HG02973 (cell line): Measurements from ENCODE around the gene MDH1B.
"Not testable (repeated sequence)": the region's sequence is repeated elsewhere in the genome, so short reads cannot be mapped to it uniquely, and the experiment has no call there.

Experiments used
- ATAC-seq: cut with Tn5 transposase; IDR thresholded peaks from one replicate; pipeline ENCODE4 v1.9.1; 2021; ENCODE audit warnings: moderate library complexity; ENCODE audit not compliant: unreplicated experiment

The MDH1B gene

DNA sequence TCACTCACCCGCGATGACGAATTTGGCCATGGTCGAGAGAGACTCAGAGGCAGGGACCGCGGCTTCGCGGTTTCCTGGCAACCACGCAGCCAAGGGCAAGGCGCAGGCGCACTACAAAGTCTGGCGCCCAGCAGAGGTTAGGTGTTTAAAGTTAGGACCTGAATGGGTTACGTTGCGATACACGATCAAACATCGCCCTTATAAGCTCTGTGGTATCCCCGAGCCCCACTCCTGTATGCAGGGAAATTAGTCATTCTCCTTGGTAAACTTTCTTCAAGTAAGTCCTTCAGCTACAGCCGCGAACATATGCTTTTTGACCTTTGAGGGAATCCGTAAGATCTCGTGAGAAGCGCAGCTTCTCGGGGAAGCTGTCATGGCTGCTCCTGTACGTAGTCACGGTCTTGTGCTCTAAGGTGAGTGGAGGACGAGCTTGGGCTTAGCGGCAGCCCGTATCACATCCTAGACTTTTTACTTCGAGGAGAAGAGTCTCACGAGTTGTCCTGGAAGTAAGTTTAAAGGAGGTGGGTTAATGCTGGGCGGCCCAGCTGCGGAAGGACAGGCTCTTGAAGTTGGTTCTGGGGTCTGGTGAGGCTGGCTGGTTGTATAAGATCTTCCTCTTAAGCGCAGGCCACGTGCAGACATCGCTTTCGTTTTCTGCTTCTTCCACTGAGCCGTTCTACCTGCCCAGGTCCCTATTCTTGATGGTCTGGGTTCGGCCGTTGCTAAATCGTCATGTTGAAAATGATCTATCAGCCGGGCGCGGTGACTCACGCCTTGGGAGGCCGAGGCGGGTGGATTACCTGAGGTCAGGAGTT is at the start of gene MDH1B, which contains the start of gene FASTKD2:
TSS of gene MDH1B (minus strand) at position 87 of the 815 bp plus-strand sequence. CDS start at position 30, 57 bp downstream.
TSS of gene FASTKD2 (plus strand) at position 365 of the 815 bp plus-strand sequence. CDS start 1,088 bp downstream, outside the sequence.
- peak; percentile 89 for ATAC-seq

GRCh38 chr2:206814498-206814897 is 49.4 kb upstream of the MDH1B start:
- no peak for ATAC-seq

DNA sequence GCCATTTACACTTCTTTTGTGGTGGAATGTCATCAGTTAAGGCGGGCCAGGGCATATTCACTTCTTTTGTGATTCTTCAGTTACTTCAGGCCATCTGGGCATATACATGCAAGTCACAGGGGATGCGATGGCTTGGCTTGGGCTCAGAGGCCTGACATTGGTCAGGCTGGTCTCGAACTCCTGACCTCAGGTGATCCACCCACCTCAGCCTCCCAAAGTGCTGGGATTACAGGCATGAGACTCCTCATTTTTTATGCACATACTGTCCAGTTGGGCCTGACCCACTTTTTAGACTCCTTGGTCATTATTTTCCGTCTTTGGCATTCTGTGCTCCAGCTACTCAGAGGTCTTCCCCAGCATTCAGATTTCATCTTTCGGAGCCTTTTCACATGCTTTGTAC is 47.3 kb upstream of the MDH1B start:
- ATAC-seq = not testable (repeated sequence)

DNA sequence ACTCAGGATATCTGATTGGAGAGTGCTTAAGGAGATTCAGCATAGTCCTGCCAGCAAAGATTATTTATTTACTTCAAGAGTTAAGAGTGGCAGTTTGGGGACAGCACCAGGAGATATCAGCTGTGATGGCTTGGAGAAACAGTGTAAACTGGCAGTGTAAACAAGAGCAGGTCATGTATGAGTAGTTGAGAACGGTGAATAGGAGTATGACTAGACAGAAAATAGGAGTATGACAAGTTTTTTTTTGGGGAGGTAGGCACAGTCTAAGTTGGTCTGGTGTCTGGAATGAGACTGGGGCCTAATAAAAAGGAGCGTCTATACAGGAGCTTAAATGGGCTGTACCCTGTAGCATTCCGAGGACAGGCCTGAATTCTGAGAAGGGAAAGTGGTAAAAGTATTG is 42.5 kb upstream of the MDH1B start:
- not testable (repeated sequence) for ATAC-seq

- no peak for ATAC-seq
Observed at GRCh38 chr2:206805887-206806607, 40.9 kb upstream of the MDH1B start.

DNA sequence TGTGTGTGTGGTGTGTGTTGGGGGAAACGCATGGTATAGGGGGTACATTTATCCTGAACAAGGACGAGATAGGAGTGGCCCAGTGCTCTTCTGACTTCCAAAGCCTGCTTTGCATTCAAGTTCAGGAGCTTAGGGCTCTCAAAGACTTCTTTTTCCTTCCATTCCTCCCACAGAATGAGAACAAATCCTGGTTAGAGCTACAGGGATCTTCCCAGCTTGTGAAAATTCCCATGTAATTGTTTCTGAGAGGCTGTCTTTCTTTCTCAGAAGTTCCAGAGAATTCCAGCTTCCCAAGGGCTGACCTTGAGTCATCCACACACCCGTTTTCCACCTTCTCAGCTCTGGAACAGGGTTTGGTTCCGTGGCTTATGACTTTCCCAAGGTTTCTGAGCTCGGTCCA is 39.2 kb upstream of the MDH1B start:
- no peak for ATAC-seq

DNA sequence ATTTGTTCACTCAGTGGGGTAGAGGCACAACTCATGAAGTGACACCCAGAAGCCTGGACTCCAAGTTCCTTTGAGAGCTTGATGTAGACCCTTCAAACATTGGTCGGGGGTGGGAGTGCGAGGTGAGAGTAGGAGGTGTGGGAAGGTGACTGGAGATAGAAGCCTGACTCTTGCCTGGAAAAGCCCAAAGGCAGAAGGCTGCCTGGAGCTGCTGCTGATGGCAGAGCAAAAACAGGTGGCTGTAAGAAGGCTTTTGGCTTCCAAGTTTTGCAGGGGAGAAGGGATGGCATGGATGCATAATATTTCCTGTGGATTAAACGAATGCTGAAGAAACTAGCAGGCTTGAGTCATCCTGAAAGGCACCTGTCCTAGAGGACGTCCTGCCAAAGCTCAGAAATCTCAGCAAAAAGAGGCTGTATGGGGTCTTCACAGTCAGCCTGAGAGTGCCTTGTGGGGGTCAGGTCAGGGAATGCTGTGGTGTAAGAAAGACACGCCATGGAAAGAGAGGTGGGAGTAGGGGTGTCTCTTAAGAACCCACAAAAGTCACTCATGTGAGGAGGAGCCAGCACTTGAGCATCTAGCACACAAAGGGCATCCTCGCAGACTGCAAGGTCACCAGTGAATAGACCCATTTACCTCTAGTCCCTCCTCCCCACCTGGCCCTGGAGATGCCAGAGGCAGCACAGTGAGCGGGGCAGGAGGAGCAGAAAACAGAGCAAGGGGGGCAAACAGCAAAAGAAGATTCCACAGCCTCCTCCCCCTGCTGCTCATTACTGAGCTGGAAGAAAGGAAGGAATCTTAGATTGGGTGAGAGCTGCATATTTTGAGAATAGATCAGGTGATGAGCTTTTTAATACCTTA is 37.8 kb upstream of the MDH1B start:
- no peak for ATAC-seq

GRCh38 chr2:206801418-206802189 is 36.5 kb upstream of the MDH1B start:
- ATAC-seq = no peak

GRCh38 chr2:206800506-206801417 is 35.6 kb upstream of the MDH1B start:
- ATAC-seq = peak; percentile 47

DNA sequence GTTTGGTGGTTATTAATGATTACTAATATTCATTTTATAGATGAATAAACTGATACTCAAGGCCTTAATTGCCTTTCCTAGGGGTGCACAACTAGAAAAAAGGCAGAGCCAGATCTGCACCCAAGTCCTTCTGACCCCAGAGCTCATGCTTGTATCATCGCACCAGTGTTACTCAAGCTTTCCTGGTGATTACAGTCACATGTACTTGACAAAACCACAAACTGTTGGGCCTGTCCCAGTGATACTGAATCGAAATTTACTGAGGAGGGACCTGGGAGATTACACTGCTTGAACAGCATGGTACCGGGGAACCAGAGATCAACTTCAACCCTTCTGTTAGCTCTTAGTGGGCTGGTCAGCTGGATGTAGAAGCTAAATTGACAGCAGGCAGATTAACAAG is 34.0 kb upstream of the MDH1B start:
- ATAC-seq = no peak

- ATAC-seq = peak; percentile 80
Observed at GRCh38 chr2:206798000-206798399, 32.9 kb upstream of the MDH1B start.

DNA sequence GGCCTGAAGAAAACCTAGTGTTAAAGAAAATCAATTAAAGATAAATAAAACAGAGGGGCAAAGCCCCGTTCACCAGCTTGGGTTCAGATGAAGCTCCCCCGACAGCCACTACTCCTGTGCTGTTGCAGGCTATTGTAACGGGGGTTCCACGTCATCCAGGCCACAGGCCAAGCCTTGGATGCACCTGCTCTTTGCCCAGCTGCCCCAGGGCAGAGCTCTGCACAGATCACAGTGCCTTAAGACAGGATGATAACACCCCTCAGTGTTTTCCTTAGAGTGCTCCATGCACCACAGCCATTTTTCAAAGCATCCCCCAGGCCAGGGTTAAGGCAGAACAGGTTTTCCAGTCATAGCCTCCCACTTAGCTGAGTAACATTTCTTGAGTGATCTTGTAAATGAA is 32.2 kb upstream of the MDH1B start:
- ATAC-seq = no peak

GRCh38 chr2:206792645-206793044 is 27.5 kb upstream of the MDH1B start:
- ATAC-seq = no peak

GRCh38 chr2:206790311-206790935 is 25.3 kb upstream of the MDH1B start:
- ATAC-seq = no peak

DNA sequence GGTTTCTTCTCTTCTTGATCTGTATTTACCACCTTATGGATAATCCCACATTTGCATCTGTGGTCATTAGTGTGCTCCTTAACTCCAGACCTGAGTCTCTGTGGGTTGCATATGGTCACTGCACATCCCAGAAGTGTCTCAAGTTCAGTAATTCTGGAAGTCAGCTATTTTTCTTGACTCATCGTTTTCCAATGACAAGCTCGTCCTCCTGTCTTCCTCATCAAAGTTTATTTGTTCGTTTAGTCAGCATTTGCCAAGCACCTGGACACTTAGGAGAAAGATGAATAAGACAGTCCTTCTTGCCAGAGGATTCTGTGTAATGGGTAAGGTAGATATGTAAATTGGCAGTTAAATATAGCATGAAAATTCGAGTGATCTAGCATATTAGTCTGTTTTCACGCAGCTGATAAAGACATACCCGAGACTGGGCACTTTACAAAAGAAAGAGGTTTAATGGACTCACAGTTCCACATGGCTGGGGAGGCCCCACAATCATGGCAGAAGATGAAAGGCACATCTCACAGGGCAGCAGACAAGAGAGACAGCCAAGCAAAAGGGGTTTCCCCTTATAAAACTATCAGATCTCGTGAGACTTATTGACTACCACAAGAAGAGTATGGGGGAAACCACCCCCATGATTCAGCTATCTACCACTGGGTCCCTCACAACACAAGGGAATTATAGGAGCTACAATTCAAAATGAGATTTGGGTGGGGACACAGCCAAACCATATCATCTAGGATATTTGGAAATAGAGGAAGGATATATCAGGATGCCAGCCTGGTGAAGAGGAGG is 19.6 kb upstream of the MDH1B start:
- ATAC-seq = no peak

DNA sequence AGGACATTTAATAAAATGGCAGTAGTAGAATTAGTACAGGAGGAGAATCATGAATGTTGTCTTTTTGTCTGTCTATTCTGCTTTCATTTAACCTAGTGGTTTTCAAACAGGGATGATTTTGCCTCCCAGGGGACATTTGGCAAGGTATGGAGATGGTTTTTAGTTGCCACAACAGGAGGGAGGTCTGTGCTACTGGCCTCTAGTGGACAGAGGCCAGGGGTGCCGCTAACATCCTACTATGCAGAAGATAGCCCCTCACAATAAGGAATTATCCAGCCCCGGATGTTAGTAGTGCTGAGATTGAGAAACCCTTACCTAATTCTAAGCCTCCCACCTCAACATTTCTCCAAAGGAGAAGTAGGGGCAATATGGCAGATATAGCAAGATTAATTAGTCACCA is 18.6 kb upstream of the MDH1B start:
- ATAC-seq = peak; percentile 51

GRCh38 chr2:206780671-206781070 is 15.5 kb upstream of the MDH1B start:
- ATAC-seq = no peak

DNA sequence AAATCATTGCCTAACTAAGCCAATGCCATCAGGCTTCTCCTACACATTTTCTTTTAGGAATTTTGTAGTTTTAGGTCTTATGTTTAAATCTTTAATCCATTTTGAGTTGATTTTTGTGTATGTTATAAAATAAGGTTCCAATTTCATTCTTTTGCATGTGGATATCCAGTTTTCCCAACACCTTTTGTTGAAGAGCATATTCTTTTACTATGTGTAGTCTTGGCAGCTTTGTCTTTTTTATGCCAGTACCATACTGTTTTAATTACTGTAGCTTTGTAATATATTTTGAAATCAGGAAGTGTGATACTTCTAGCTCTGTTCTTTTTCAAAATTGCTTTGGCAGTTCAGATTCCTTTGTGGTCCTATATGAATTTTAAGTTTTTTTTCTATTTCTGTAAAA is 11.3 kb upstream of the MDH1B start:
- no peak for ATAC-seq
